ENCODE data around the gene KIAA1217. TPM values are rescaled to one million over a fixed set of nuclear protein-coding genes. Genes with fewer than 3 reads are reported as not detected.

KIAA1217 gene
- total RNA-seq, 2 experiments from 2014 or later = 0.67 to 1.3 TPM

DNA sequence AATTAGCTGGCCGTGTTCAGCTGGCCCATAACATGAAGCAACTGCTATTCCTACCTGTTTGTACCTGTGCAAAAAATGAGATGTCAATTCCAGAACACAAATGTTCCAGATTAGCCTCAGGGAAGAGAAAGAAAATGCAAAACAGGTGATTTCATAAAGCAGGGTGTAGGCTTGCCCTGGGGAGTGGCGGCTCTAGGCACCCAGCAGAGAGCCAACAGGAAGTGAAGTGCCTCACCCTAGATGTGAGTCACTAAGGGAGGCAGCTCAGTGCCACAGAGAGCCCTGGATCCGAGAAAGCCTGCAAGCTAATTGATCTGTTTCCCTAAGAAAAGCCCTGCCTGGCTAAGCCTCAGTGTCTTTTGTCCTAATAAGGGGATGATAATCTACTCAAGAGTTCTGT lies 274.8 kb downstream of the KIAA1217 start:
- ATAC-seq (peak; percentile 83), DNase-seq (peak; percentile 35)
- H3K27ac Mint-ChIP-seq = no peak overlapping the region
- POLR2A ChIA-PET = no interaction called here
- no peak overlapping the region for H3K4me3 Mint-ChIP-seq
- TF ChIP-seq, protein P1, sequence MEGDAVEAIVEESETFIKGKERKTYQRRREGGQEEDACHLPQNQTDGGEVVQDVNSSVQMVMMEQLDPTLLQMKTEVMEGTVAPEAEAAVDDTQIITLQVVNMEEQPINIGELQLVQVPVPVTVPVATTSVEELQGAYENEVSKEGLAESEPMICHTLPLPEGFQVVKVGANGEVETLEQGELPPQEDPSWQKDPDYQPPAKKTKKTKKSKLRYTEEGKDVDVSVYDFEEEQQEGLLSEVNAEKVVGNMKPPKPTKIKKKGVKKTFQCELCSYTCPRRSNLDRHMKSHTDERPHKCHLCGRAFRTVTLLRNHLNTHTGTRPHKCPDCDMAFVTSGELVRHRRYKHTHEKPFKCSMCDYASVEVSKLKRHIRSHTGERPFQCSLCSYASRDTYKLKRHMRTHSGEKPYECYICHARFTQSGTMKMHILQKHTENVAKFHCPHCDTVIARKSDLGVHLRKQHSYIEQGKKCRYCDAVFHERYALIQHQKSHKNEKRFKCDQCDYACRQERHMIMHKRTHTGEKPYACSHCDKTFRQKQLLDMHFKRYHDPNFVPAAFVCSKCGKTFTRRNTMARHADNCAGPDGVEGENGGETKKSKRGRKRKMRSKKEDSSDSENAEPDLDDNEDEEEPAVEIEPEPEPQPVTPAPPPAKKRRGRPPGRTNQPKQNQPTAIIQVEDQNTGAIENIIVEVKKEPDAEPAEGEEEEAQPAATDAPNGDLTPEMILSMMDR (IDR thresholded peaks at IDR 0.05) = no peak
- H3K27me3 Mint-ChIP-seq = peaks cover 11% of the 10 kb centered on the region
- peaks cover 3% of the 10 kb centered on the region for H3K4me1 Mint-ChIP-seq (ENCODE audit: low read depth)
- H3K36me3 Mint-ChIP-seq (ENCODE audit: low read depth) = no peaks in the 10 kb centered on the region
- intact Hi-C loops (cut with micrococcal nuclease) = no loop called here
- H3K9me3 Mint-ChIP-seq = peaks cover 5% of the 10 kb centered on the region
- CTCF ChIA-PET = interaction anchor here (1.0 kb wide), 1 partner anchor 134 kb away, joined by 3 read pairs; no protein-coding TSS in a partner anchor

DNA sequence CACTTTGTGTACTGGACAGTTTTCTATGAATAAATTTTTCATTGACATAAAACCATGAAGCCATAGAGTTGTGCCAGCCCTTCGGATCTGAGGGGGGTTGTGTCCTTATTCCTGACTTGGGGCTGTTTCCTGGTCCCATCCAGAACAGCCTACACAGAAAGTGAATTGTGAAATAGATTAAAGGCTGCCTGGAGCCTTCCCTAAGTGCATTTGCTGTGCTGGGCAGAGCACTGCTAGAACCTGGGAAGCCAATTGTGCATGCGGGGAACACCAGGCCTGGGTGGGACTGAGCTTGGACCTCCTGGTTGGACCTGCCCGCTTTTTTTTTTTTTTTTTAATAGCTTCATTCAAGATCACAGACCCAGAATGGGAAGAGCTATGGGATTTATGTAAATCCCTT lies 275.8 kb downstream of the KIAA1217 start:
- Mint-ChIP-seq H3K27me3 (peaks cover 7% of the 10 kb centered on the region), H3K36me3 (ENCODE audit: low read depth) (no peaks in the 10 kb centered on the region), H3K4me3 (no peak overlapping the region), H3K27ac (no peak overlapping the region), H3K9me3 (no peaks in the 10 kb centered on the region), H3K4me1 (ENCODE audit: low read depth) (peaks cover 3% of the 10 kb centered on the region)
- DNase-seq = no peak
- POLR2A ChIA-PET = interaction anchor here (0.6 kb wide), 1 partner anchor 1243 kb away, joined by 3 read pairs; no protein-coding TSS in a partner anchor
- CTCF ChIA-PET = interaction anchor here (1.0 kb wide), 1 partner anchor 133 kb away, joined by 3 read pairs; no protein-coding TSS in a partner anchor
- no peak for ATAC-seq
- intact Hi-C loops (cut with micrococcal nuclease) = no loop called here
- TF ChIP-seq, protein P1 (IDR thresholded peaks at IDR 0.05) = no peak

DNA sequence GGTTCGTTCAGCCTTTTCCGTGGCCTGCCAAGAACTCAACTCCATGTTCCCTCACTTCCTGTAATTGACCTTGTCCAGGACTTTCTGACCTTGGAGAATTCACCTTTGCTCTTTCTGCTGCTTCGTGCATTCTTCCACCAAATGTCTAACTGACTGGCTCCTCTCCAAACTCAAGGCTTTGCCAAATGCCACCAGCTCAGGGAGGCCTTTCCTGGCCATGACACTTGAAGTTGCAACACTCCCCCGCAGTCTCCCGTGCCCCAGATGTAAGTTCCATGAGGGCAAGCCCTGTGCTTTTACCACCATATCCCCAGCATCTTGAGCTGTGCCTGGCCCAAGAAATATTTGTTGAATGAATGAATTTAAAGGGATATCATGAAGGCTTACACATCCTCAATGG lies 276.4 kb downstream of the KIAA1217 start:
- Mint-ChIP-seq H3K27ac (no peak overlapping the region), H3K36me3 (ENCODE audit: low read depth) (no peaks in the 10 kb centered on the region), H3K9me3 (no peaks in the 10 kb centered on the region), H3K4me3 (no peak overlapping the region), H3K4me1 (ENCODE audit: low read depth) (peaks cover 3% of the 10 kb centered on the region), H3K27me3 (peaks cover 6% of the 10 kb centered on the region)
- intact Hi-C loops (cut with micrococcal nuclease) = no loop called here
- TF ChIP-seq, protein P1 (IDR thresholded peaks at IDR 0.05) = no peak
- POLR2A ChIA-PET = interaction anchor here (0.6 kb wide), 1 partner anchor 1244 kb away, joined by 3 read pairs; no protein-coding TSS in a partner anchor
- DNase-seq = no peak
- ATAC-seq = no peak
- CTCF ChIA-PET = no interaction called here

DNA sequence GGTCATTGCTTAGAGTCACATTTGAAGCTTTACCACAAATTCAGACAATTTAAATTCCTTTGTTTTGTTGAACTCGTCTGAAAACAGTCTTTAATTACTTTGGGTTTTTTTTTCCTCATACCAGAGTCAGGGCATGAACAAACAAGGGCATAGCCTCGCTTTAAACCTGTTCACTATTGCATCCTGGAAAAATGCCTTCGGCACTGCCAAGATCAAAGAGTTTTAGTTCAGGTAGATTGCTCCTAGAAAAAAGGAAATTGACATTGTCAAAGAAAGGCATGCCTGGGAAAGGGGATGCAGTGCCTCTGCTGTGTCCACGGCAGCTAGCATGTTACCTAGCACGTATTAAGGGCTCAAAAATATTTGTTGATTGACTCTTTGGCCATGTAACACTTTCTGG lies 279.7 kb downstream of the KIAA1217 start:
- DNase-seq (no peak), ATAC-seq (no peak)
- Mint-ChIP-seq H3K36me3 (ENCODE audit: low read depth) (no peaks in the 10 kb centered on the region), H3K4me1 (ENCODE audit: low read depth) (peaks cover under 1% of the 10 kb centered on the region), H3K27me3 (peaks cover 6% of the 10 kb centered on the region), H3K27ac (no peak overlapping the region), H3K9me3 (no peaks in the 10 kb centered on the region), H3K4me3 (no peak overlapping the region)
- TF ChIP-seq, protein P1 (IDR thresholded peaks at IDR 0.05) = no peak
- ChIA-PET CTCF (no interaction called here), POLR2A (no interaction called here)
- intact Hi-C loops (cut with micrococcal nuclease) = no loop called here

DNA sequence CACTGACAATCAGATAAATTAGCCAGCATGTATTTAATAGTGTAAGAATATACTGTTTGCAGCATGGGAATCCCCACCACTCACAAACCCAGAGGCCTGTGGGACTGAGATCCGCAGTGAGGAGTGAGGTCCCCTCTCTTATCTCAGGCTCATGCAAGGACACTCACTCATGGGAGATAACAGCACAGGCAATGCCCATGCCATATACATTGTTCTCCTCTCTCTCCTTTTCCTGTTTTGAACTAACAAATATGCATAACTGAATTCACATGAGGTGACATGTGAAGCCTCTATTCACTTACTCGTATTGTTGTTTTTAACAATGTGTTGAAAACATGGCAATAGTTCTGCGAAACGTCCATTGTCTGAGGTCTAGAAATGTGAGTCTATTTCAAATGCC lies 284.2 kb downstream of the KIAA1217 start:
- POLR2A ChIA-PET = no interaction called here
- Mint-ChIP-seq H3K27ac (no peak overlapping the region), H3K9me3 (no peaks in the 10 kb centered on the region), H3K36me3 (ENCODE audit: low read depth) (no peaks in the 10 kb centered on the region), H3K4me1 (ENCODE audit: low read depth) (no peaks in the 10 kb centered on the region), H3K4me3 (no peak overlapping the region), H3K27me3 (peaks cover 4% of the 10 kb centered on the region)
- CTCF ChIA-PET = no interaction called here
- ATAC-seq = no peak
- TF ChIP-seq, protein P1 (IDR thresholded peaks at IDR 0.05) = no peak
- no peak for DNase-seq
- intact Hi-C loops (cut with micrococcal nuclease) = no loop called here
